HG02588 (cell line): ENCODE results near the gene FBXO3.
"Not testable (repeated sequence)": the region's sequence is repeated elsewhere in the genome, so short reads cannot be mapped to it uniquely, and the experiment has no call there.

Source experiments
- ATAC-seq: cut with Tn5 transposase; IDR thresholded peaks from one replicate; pipeline ENCODE4 v1.9.1; 2021; ENCODE audit warnings: mild to moderate bottlenecking, moderate library complexity; ENCODE audit not compliant: unreplicated experiment

The FBXO3 gene

DNA sequence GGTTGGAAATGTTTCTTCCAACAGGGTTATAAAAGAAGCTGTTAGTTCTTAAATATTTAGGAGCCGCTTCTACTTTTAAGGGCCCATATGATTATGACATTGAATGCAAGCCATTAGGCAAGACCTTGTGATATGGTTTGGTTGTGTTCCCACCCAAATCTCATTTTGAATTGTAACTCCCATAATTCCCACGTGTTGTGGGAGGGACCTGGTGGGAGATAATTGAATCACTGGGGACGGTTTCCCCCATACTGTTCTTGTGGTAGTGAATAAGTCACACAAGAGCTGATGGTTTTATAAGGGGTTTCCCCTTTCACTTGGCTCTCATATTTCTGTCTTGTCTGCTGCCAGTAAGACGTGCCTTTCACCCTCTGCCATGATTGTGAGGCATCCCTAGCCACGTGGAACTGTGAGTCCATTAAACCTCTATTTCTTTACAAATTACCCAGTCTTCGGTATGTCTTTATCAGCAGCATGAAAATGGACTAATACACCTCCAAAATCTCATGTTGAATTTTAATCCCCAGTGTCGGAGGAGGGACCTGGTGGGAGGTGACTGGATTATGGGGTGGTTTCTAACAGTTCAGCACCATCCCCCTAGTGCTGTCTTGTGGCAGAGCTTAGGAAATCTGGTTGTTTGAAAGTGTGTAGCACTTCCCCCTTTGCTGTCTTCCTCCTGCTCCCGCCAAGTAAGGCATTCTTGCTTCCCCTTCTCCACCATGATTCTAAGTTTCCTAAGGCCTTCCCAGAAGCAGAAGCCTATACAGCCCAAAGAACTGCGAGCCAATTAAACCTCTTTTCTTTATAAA lies 42.4 kb downstream of the FBXO3 start:
- no peak for ATAC-seq

DNA sequence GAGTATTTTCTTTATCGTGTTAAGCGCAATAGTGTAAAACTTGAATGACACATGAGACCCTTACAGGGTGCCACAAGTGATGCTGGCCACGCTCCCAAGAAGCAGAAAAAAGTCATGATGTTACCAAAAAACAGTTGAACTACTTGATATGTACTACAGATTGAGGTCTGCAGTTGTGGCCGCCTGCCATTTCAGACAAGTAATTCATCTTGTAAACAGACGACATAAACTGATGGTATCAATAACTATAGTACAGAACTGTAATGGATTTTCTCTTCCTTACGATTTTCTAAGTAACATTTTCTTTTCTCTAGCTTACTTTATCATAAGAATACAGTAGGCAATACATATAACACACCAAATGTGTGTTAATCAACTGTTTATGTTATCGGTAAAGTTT lies 43.6 kb downstream of the FBXO3 start:
- no peak for ATAC-seq

DNA sequence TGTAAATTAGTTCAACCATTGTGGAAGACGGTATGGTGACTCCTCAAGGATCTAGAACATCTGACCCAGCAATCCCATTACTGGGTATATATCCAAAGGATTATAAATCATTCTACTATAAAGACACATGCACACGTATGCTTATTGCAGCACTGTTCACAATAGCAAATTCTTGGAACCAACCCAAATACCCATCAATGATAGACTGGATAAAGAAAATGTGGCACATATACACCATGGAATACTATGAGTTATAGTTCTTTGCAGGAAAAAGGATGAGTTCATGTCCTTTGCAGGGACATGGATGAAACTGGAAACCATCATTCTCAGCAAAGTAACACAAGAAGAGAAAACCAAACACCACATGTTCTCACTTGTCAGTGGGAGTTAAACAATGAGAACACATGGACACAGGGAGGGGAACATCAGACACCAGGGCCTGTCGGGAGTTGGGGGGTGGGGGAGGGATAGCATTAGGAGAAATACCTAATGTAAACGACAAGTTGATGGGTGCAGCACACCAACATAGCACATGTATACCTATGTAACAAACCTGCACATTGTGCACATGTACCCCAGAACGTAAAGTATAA lies 45.2 kb downstream of the FBXO3 start:
- ATAC-seq: not testable (repeated sequence)

DNA sequence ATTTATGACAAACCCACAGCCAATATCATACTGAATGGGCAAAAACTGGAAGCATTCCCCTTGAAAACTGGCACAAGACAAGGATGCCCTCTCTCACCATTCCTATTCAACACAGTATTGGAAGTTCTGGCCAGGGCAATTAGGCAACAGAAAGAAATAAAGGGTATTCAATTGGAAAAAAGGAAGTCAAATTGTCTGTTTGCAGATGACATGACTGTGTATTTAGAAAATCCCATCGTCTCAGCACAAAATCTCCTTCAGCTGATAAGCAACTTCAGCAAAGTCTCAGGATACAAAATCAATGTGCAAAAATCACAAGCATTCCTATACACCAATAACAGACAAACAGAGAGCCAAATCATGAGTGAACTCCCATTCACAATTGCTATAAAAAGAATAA lies 46.8 kb downstream of the FBXO3 start:
- ATAC-seq: not testable (repeated sequence)

DNA sequence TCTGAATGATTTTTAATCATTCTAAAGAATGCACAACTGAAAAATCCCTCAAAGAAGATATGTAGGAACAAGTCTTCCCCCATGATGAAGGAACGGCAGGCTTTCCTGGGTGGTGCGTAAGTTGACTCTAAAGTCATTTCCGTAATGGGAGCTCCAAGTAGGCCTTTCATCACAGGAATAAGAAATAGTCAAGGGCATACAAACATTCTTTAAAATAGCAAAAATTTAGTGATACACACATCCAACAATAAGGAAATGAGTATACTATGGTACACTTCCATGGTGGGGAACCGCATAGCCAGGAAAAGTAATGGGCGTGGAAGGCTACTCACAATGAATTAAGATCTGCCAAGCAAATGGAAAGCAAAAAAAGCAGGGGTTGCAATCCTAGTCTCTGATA lies 48.8 kb downstream of the FBXO3 start:
- ATAC-seq: no peak

DNA sequence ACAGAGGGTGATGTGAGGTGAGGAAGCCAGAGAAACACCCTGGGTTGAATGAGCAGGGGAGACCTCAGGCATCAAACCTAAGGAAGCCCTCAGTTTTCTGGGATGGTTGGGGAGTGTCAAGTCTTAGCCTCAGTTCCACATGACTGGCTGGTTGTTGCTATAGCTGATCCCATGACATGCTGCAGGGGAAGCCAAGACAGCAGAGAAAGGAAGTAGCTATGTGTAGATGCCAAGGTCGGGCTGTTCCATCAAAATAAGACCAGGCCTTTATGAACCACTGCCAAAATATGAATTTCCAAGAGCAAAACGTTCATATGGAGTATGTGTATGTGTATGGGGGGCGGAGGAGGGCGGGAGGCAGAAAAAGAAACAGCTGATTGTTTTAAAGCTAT lies 49.7 kb downstream of the FBXO3 start:
- ATAC-seq: no peak

DNA sequence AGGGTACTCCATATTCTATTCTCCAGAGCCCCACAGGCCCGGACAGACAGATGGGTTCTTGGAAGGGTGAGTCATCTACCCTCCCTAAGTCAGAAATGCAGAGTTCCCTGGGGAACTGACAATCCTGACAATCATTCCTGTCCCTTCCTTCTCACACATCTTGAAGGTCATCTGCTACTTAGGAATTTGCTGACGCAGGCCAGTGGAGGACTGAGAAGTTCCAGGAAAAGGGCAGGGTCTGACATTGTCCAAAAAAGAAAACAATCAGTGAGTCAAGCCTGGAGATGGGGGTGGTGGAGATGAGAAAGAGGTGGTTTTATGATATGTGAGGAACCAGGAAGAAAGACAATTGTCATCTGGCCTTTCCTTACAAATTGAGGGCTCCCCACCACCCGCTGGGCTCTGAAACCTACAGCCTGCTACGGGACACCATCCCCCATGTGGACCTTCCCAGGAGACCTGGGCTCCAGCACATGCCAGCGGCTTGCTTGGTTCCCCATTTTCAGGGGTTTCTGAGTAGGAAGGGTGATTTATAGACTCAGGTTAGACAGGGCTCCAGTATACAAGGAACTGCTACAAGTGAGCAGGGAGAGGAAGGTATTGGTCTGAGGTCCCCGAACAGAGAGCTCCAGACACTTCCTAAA lies 51.0 kb downstream of the FBXO3 start:
- no peak for ATAC-seq

DNA sequence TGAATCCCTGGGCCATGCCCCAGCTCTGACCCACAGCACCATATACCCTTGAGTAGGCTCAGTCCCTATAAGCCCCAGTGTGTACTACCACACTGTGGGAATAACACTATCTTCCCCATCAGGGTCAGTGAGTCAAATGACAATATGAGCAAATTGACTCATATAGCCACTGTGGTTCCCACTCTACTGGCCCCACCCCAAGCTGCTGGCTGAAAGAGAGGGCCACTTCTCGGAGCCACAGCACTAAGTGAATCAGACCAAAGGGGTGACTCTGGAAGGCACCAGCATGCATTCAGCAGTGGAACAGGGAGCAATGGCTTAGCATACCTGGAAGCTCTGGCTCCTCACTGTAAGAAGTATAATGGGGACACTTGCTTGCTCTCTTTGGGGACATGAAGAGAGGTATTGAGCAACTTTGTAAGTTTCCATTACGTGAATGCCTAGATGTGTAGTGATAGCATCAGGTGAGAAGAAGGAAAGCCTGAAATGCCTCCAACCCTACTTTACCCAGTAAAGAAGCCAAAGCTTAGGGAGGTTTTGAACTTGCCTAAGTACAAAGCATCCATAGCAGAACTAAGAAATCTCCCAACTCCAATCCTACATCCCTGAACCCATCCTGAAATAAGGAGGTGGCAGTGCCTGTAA lies 51.6 kb downstream of the FBXO3 start:
- ATAC-seq: peak; percentile 87

DNA sequence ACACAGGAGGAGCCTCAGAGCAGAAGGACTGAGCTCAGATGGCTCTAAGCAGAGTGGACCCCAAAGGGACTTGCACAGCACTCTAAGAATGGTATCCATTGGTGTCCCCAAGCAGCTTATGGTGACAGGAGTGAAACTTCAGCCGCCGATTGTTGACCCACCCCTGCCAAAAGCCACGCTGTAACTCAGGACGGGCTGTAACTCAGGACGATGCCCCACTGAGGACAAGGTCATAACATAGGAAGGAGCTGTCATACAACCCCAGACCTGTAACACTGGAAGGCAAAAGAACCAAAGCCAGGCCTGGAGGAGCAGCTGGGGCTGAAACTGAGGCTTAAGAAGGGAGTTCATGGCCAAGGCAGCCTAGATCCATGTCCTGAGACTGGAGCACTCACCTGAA lies 52.3 kb downstream of the FBXO3 start:
- ATAC-seq: no peak

DNA sequence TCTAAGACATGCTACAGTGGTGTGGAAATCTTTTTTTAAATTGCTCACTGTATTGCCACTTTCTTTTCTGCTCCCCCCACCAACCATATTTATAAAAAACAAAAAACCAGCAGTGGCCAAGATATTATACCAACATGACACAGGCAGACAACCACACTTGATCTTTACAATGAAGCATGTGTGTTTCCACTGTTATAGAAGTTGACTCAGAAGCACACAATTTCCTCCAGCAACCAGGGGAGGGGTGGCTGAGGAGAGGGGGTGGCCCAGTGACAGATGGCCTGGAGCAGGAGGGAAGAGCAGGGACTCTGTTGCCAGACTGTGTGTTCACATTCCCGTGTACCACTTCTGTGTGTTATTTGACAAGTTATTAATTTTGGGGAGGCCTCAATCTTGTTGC lies 52.9 kb downstream of the FBXO3 start:
- ATAC-seq: no peak

DNA sequence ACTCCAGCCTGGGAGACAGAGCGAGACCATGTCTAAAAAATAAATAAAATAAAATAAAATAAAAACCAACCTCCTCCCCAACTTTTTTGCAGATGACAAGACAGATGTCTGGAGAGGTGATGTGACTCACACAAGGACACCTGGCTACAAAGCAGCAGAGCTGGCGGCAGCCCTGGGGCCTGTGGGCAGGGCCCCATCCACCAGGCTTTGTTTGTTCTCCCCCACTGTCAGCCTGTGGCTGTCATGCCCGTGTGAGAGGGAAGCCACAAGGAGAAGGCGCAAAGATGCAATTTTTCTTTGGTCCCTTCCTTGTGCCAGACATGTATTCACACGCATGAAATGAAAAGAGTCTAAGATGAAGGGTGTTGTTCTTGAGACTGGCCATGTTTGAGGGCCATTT lies 54.7 kb downstream of the FBXO3 start:
- no peak for ATAC-seq

DNA sequence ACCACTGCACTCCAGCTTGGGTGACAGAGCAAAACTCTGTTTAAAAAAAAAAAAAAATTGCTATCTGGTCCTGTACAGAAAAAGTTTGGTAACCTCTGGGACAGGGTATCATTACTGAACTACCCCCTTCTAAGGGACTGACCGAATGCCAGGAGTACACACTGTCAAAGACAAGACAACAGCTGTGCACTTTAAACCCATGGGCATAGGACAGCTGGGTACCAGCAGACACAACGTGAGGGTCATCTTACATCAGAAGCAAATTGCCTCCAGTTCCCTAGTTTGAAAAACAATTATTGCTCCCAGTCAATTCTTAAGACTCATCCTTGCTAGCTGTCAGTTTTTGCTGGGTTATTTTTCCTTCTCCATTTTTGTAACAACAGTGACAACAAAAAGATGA lies 55.9 kb downstream of the FBXO3 start:
- ATAC-seq: no peak

DNA sequence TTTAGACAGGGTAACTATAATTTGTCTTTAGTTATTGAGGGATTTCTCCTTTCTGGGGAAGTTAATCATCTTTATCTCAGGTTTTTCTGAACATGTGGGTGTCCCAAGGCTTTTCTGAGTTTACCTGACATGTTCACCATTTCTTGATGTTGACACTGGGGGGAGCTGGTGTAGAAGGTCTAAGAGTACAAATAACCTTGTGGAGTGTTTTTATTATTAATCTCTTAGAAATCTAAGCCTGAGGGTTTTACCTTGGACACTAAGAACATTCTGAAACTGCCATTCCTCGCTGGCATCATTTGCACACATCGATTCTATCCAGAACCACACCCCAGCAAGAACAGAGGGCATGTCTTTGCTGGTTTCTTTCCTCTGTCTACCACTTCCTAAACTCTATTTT lies 58.1 kb downstream of the FBXO3 start:
- no peak for ATAC-seq

DNA sequence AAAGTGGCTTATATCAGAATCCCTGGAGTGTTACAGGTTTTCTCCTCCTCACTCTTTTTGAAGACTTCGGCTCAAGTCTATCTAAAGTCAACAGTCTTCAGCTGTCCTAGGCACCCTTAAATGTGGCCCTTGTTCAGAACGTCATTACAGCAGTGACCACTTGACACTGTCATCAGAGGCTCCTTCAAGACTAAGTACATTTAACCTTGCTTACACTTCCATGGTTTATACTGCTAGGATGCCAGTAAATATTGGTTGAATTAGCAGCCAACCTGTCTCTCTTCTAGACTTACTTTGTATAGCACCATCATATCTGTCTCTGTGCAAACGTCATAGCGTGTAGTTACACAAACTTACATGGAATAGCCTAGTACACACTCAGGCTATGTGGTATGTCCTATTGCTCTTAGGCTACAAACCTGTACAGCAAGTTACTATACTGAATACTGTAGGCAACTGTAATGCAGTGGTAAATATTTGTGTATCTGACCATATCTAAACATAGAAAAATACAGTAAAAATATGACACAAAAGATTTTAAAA lies 60.4 kb downstream of the FBXO3 start:
- ATAC-seq: no peak

DNA sequence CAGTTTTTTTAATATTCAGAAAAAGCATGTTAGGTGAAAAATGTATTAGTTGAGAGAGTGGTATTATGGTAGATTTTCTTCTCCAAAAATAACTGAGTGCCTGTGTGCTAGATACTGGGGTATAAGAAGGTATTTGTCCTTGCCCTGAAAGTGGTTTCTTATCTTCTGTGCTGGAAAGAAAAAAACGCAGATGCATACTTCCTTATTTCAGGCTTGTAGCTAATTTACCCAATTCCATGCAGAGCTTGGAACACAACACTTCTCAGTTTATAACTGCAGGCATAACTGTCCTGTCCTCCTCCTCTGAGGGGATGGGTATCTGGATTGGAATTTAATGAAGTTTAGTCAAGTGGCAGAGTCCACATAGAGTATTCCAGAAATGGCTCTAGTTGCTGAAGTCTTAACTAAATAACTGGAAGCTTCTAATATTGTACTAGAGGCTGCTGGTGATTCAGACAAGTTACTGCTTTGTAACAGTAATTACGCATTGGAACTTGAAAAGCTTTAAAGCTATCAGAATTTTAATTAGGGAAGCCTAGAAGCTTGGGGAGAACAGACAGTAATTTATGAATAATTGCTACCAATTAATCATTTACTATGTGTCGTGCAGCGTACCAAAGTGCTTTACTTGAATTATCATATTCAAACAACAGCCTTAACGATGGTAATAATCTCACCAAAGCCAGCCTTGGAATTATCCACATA lies 61.0 kb downstream of the FBXO3 start:
- no peak for ATAC-seq

DNA sequence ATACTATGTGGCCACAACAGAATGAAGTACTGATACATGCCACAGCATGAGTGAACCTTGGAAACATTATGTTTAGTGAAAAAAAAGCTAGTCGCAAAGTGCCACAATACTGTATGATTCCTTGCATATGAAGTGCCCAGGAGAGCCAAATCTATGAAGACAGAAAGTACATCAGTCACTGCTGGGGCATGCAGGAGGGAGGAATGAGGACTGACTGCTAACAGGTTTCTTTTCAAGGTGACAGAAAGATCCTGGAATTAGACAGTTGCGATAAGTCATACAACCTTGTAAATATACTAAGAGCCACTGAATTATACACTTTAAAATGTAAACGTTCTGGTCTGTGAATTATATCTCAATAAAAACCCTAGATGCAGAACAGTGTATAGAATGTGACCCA lies 61.9 kb downstream of the FBXO3 start:
- ATAC-seq: no peak

DNA sequence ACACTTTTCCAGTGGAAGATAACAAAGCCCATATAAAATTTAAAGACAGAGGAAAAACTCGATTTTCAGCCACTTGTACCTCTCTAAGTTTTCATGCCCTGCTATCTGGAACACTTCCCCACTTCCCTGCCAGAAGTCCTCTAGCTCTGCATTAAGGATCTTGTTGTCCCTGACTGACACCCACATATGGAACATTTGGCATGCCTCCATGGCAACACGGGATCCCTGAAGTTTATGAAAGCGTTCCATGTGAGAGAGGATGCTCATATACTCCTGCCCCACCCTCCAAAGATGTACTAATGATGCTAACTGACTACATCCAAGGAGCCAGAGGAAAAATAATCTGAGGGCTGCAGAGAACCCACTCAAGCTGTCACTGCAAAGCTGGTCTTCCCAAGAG lies 64.9 kb downstream of the FBXO3 start:
- no peak for ATAC-seq

DNA sequence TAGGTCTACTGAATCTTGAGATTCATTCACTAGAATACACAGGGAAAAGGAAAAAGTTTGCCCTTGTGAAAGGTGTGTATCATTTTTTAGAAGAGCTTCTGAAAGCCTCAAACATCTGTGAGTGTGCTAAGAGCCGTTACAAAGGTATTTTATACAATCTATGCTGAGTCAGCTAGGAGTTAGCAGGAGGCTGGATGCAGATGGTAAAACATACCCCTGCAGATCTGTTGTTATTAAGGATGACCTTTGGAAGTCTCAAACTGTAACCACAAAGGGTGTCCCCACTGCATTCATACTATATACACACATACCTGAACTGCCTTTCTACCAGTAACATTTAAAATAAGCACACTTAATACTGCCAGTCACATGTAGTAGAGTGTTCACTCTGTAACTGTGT lies 65.3 kb downstream of the FBXO3 start:
- ATAC-seq: no peak

DNA sequence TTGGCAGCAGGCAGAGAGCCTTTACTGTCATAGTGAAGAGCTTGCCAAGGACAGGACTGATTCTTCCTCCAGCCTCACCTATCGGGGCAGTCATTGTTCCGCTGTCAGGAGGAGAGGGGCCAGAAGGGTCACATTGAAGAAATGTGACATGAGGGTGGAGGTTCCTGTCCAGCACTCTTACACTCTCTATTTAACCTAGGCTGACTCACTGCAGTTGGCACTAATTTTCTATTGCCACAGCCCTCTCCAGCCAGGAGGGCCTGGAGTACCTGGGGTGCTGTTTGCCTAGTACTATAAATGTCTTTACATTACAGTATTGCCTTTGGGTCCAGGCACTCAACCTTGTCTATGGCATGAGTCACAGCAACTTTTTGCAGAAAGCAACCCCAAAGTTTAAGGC lies 66.5 kb downstream of the FBXO3 start:
- ATAC-seq: not testable (repeated sequence)

DNA sequence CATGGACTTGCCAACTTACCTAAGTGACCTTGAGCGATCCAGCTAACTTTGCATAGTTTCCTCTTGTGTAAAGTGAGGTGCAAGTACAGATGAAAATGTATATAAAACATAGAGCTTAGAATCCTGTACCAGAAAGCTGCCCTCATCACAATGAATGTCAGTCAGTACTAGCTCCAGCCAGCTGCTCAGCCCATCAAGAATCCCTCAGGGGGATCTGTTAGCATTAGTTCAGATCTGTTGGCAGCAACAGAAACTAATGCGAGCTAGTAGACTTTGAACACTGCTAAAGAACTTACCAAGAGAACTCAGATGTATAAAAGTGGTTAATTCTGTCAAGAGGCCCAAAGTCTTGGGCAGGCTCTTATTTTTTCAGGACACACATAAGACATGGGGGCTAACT lies 67.4 kb downstream of the FBXO3 start:
- ATAC-seq: no peak

DNA sequence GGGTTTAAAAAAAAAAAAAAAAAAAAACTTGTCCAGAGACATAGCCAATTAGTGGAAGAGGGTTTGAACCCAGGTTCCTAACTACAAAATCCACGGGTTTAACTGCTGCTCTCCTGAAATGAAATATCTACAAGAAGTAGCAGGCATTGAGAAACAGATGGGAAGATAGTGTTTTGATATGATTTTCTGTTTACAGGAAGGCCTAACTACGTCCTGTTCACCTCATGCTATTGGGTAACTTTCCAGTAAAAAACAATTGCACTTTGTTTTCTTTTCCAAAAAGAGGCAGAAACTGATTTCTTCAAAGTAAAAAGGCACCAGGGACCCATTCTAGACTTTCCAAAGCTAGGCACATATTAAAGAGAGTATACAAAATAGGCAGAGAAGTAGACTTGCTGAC lies 67.8 kb downstream of the FBXO3 start:
- no peak for ATAC-seq
